CD4-positive, alpha-beta T cell treated with Interleukin-17A for 1 hour (primary cell): ENCODE data around the gene FDX1.
"Not testable (repeated sequence)": the region's sequence is repeated elsewhere in the genome, so short reads cannot be mapped to it uniquely, and the experiment has no call there.

Experiments used
- DNase-seq: peaks from one replicate; pipeline ENCODE4 v3.0.0-alpha.2; 2020

FDX1 gene

GRCh38 chr11:110429731-110430266 lies at the start of gene FDX1:
TSS of gene FDX1 (plus strand) at chr11:110429948. CDS start at chr11:110430121, 173 bp downstream.
- peak; percentile 85 for DNase-seq

GRCh38 chr11:110380836-110381622 lies 48.7 kb upstream of the FDX1 start:
- DNase-seq = no peak

- peak; percentile 3 for DNase-seq
These were observed 41.5 kb upstream of the FDX1 start for GRCh38 chr11:110388231-110388630.

GRCh38 chr11:110389965-110390364 lies 39.8 kb upstream of the FDX1 start:
- no peak for DNase-seq

- DNase-seq = no peak
These were observed 37.7 kb upstream of the FDX1 start for GRCh38 chr11:110392056-110392455.

GRCh38 chr11:110397668-110398286 lies 32.0 kb upstream of the FDX1 start:
- not testable (repeated sequence) for DNase-seq

- not testable (repeated sequence) for DNase-seq
These were observed 26.2 kb upstream of the FDX1 start for GRCh38 chr11:110403585-110403984.

GRCh38 chr11:110405636-110406035 lies 24.1 kb upstream of the FDX1 start:
- DNase-seq = not testable (repeated sequence)

GRCh38 chr11:110407315-110407714 lies 22.4 kb upstream of the FDX1 start:
- DNase-seq = no peak

GRCh38 chr11:110409174-110409573 lies 20.6 kb upstream of the FDX1 start:
- no peak for DNase-seq

GRCh38 chr11:110410651-110411050 lies 19.1 kb upstream of the FDX1 start:
- no peak for DNase-seq

- DNase-seq = no peak
These were observed 14.7 kb upstream of the FDX1 start for GRCh38 chr11:110415081-110415480.

- not testable (repeated sequence) for DNase-seq
These were observed 8.1 kb upstream of the FDX1 start for GRCh38 chr11:110421658-110422057.

- no peak for DNase-seq
These were observed 7.3 kb upstream of the FDX1 start for GRCh38 chr11:110422306-110422905.

GRCh38 chr11:110424775-110425444 lies 4.8 kb upstream of the FDX1 start:
- DNase-seq = no peak

GRCh38 chr11:110425751-110426545 lies 3.8 kb upstream of the FDX1 start:
- no peak for DNase-seq

GRCh38 chr11:110428040-110428439 lies 1.7 kb upstream of the FDX1 start:
- DNase-seq = no peak

- DNase-seq = peak; percentile 25
These were observed 605 bp upstream of the FDX1 start for GRCh38 chr11:110428956-110429730.

- peak; percentile 29 for DNase-seq
These were observed 711 bp downstream of the FDX1 start for GRCh38 chr11:110430267-110431050.

- peak; percentile 23 for DNase-seq
These were observed 1.4 kb downstream of the FDX1 start for GRCh38 chr11:110431051-110431672.
